DOHH2 (cell line): ENCODE results near the gene CHML.

Source experiments
- H3F3A ChIP-seq: fragments of 200-600 bp; sonication (generic), shearing (Covaris generic); 2 replicates; pipeline ENCODE4 v1.6.0; 2016; ENCODE audit warnings: antibody characterized with exemption, mild to moderate bottlenecking; ENCODE audit not compliant: control insufficient read depth, insufficient read depth
- H3K27ac ChIP-seq: fragments of 200-600 bp; sonication (generic); 2 replicates; pipeline ENCODE4 v1.5.1; 2014; ENCODE audit warnings: low read depth, mild to moderate bottlenecking, low read length, moderate library complexity
- H3K27me3 ChIP-seq: fragments of 200-600 bp; sonication (generic); 2 replicates; pipeline ENCODE4 v1.6.1; 2014; ENCODE audit warnings: mild to moderate bottlenecking, low read length, mixed read lengths; ENCODE audit not compliant: control insufficient read depth
- H3K36me3 ChIP-seq: fragments of 200-600 bp; sonication (generic); 2 replicates; pipeline ENCODE4 v1.6.1; 2014; ENCODE audit warnings: mild to moderate bottlenecking, low read length, moderate library complexity, mixed read lengths; ENCODE audit not compliant: control insufficient read depth
- H3K4me1 ChIP-seq: fragments of 200-600 bp; sonication (generic); 2 replicates; pipeline ENCODE4 v1.6.1; 2014; ENCODE audit warnings: mild to moderate bottlenecking, low read length, mixed read lengths; ENCODE audit not compliant: control insufficient read depth
- H3K4me2 ChIP-seq: fragments of 200-600 bp; sonication (generic); 2 replicates; pipeline ENCODE4 v1.6.0; 2014; ENCODE audit warnings: mild to moderate bottlenecking, low read length, moderate library complexity
- H3K4me3 ChIP-seq: fragments of 200-600 bp; sonication (generic); 2 replicates; pipeline ENCODE4 v1.5.1; 2014; ENCODE audit warnings: mild to moderate bottlenecking, low read length, mixed read lengths
- H3K79me2 ChIP-seq: fragments of 200-600 bp; sonication (generic); 2 replicates; pipeline ENCODE4 v1.6.1; 2014; ENCODE audit warnings: mild to moderate bottlenecking, low read length, mixed read lengths; ENCODE audit not compliant: control insufficient read depth
- H3K9me2 ChIP-seq: fragments of 200-600 bp; sonication (generic); replicated peaks from 2 replicates; pipeline ENCODE4 v1.6.1; 2014; ENCODE audit warnings: mild to moderate bottlenecking, low read length, mixed read lengths; ENCODE audit not compliant: control insufficient read depth
- H3K9me3 ChIP-seq: fragments of 200-600 bp; sonication (generic); 2 replicates; pipeline ENCODE4 v1.6.1; 2014; ENCODE audit warnings: antibody characterized with exemption, low read length, mixed read lengths; ENCODE audit not compliant: control insufficient read depth, insufficient read depth
- H4K20me1 ChIP-seq: fragments of 200-600 bp; sonication (generic); 2 replicates; pipeline ENCODE4 v1.6.0; 2014; ENCODE audit warnings: low read depth, mild to moderate bottlenecking, antibody characterized with exemption, low read length, moderate library complexity; ENCODE audit not compliant: control insufficient read depth, insufficient read depth
- CTCF ChIP-seq: fragments of 200-600 bp; sonication (generic); IDR thresholded peaks from one replicate; pipeline ENCODE4 v1.5.1; 2014; ENCODE audit warnings: antibody characterized with exemption, mild to moderate bottlenecking, low read depth, low read length; ENCODE audit not compliant: poor library complexity, severe bottlenecking
- EZH2phosphoT487 ChIP-seq: fragments of 200-600 bp; sonication (generic); IDR thresholded peaks from 2 replicates; pipeline ENCODE4 v1.6.1; 2017; ENCODE audit warnings: borderline replicate concordance, mild to moderate bottlenecking, antibody characterized with exemption, low read length, moderate library complexity, mixed read lengths

CHML gene

GRCh38 chr1:241637604-241638003 is 2.6 kb downstream of the CHML start:
- TF ChIP-seq CTCF (no peak), EZH2phosphoT487 (no peak)
- Histone ChIP-seq H3K4me3 (no peak overlapping the region), H4K20me1 (no peaks in the 10 kb centered on the region), H3K9me3 (no peaks in the 10 kb centered on the region), H3K79me2 (peaks cover 16% of the 10 kb centered on the region), H3K36me3 (peaks cover 18% of the 10 kb centered on the region), H3K27me3 (no peaks in the 10 kb centered on the region), H3K4me2 (no peak overlapping the region), H3F3A (peaks cover 8% of the 10 kb centered on the region), H3K27ac (no peak overlapping the region), H3K9me2 (no peaks in the 10 kb centered on the region), H3K4me1 (peaks cover 51% of the 10 kb centered on the region)

DNA sequence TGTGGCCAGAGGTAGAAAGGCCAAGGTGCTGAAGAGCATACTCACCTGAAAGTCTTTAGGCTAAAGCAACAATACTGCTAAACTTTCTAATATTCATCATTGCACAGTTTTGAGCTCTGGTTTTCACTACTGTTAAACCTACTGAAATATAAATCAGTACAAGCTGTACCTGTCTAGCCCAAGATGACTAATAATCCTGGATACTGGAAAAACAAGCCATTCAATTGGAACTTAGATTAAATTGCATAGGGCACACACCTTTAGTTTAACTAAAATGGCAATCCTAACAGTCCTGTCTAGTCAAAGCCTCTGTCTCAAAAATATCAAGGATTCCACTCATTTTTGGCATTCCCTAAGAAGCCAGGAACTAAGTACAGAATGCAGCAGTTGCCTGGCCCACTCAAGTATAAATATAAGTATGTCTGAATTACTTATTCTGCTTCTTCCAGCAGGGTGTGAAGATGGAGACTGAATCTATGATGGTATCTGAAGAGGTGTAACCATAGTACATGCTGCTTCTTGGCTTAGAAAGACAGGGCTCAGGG is 3.1 kb downstream of the CHML start:
- no peaks in the 10 kb centered on the region for H3K9me2 ChIP-seq
- no peak overlapping the region for H3K27ac ChIP-seq
- peaks cover 16% of the 10 kb centered on the region for H3K79me2 ChIP-seq
- H3K27me3 ChIP-seq, result no peaks in the 10 kb centered on the region
- TF ChIP-seq CTCF (no peak), EZH2phosphoT487 (no peak)
- no peaks in the 10 kb centered on the region for H3K9me3 ChIP-seq
- H3K36me3 ChIP-seq, result peaks cover 18% of the 10 kb centered on the region
- peaks cover 8% of the 10 kb centered on the region for H3F3A ChIP-seq
- peaks cover 51% of the 10 kb centered on the region for H3K4me1 ChIP-seq
- H3K4me2 ChIP-seq, result no peak overlapping the region
- H3K4me3 ChIP-seq, result no peak overlapping the region
- no peaks in the 10 kb centered on the region for H4K20me1 ChIP-seq

- H3K27ac ChIP-seq, result no peak overlapping the region
- H3K4me3 ChIP-seq, result peak overlapping the region; percentile 2; the same call in 1 of the 2 replicates
These were observed 3.9 kb downstream of the CHML start for GRCh38 chr1:241636291-241636690.

DNA sequence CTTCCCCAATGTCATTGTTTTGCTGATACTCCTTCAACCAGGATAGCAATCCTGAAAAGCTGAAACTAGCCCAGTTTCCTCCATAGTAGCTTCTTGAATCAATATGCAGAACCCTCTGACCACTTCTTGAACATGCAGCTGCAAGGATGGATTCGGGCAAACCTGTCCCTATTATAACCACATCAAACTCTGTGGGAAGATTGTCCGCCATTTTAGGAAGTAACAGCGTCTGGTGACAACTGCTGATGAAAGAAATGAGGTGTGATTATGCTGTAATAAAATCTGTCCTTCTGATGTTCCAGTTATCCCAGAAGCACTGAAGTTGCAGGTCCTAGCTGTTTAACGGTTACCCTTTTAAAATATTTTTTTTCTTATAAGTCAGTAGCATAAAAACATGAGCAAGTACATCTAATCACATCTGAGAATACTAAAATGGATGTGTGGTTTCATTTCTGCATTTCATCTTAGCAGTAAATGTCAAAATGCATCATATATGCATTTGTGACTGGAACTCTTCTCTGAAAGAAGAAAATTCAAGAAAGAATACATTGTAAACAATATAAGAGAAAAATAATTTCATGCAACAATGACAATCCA is 4.5 kb downstream of the CHML start:
- H3K36me3 ChIP-seq, result peaks cover 18% of the 10 kb centered on the region
- no peaks in the 10 kb centered on the region for H3K9me3 ChIP-seq
- H3K4me1 ChIP-seq, result peaks cover 45% of the 10 kb centered on the region
- H3K4me3 ChIP-seq, result peak overlapping the region; percentile 38
- peaks cover 16% of the 10 kb centered on the region for H3K79me2 ChIP-seq
- no peak for TF ChIP-seq CTCF
- H3K4me2 ChIP-seq, result peak overlapping the region; percentile 49
- H3K27ac ChIP-seq, result no peak overlapping the region
- H3F3A ChIP-seq, result peaks cover 6% of the 10 kb centered on the region
- no peaks in the 10 kb centered on the region for H3K27me3 ChIP-seq
- H3K9me2 ChIP-seq, result no peaks in the 10 kb centered on the region
- H4K20me1 ChIP-seq, result no peaks in the 10 kb centered on the region

More at GRCh38 chr1:241636291-241636690, 3.9 kb downstream of the CHML start:
- Histone ChIP-seq H3K9me2 (no peaks in the 10 kb centered on the region), H3K36me3 (peaks cover 18% of the 10 kb centered on the region), H3K79me2 (peaks cover 16% of the 10 kb centered on the region), H3K4me1 (peaks cover 51% of the 10 kb centered on the region), H4K20me1 (no peaks in the 10 kb centered on the region), H3F3A (peaks cover 6% of the 10 kb centered on the region), H3K27me3 (no peaks in the 10 kb centered on the region), H3K4me2 (peak overlapping the region; percentile 49), H3K9me3 (no peaks in the 10 kb centered on the region)
- no peak for TF ChIP-seq EZH2phosphoT487
